ENCODE data around the gene TIMM17A.

The TIMM17A gene

GRCh38 chr1:201985355-201985754, 30.1 kb downstream of the TIMM17A start:
- no peak for DNase-seq

- DNase-seq: no peak
Measured at GRCh38 chr1:201988601-201989000, 33.3 kb downstream of the TIMM17A start.

DNA sequence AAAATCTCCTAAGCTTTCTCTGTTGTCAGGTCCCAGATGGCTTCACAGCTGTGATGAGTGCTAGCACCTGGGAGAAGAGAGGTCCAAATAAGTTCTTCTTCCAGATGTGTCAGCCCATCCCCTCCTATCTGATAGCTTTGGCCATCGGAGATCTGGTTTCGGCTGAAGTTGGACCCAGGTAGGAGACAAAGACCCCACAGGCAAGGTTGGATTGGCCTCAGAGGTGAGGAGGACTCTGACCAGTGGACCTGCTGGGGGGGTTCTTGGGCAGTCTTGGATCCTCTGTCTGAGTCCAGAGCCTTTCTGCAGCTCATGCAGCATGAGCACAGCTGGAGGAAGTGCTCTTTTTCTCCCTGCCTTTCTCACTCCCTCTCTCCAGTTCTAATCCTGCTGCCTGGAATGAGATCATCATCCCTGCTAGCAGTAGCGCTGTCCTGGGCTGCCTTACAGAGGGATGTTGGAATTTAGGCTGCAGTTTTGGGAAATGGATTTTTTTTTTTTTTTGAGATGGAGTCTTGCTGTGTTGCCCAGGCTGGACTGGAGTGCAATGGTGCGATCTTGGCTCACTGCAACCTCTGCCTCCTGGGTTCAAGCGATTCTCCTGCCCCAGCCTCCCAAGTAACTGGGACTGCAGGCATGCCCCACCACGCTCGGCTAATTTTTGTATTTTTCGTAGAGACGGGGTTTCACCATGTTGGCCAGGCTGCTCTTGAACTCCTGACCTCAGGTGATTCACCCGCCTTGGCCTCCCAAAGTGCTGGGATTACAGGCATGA, 34.2 kb downstream of the TIMM17A start:
- DNase-seq: no peak

DNA sequence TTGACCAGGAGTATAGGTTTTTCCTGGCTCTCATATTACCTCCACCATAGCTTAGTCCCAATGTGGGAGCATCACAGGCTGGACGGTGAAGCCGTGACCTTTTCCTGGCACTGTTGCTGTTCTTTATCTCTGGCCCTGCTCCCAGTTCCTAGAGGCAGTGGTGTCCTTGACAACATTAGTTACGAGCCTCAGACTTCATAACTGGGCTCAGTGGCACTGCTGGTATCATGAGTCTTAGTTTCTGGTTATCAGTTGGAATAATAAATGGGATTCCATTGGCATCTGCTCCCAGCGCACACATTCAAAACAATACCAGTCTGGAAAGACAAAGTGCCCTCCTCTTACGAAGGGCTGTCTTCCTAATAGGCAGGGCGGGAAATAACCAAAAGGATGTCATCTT, 35.1 kb downstream of the TIMM17A start:
- DNase-seq: no peak

GRCh38 chr1:201999625-202000238, 44.4 kb downstream of the TIMM17A start:
- peak; percentile 89 for DNase-seq

DNA sequence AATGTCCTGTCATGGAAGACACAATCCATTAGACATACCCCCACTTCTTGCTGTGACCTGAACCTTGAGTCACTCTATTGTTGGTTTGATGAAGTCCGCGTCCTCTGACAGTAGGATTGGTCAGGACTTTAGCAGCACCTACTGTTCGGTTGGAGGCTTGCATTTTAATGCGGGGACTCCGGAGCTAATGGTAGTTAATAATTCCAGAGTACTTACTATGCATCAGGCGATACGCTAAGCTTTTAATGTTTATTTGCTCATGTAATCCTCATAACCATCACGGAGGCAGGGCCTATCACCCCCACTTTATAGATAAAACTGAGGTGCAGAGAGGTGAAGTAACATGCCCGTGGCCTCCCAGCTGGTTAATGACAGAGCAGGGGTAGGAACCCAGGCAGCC, 47.2 kb downstream of the TIMM17A start:
- DNase-seq: no peak

DNA sequence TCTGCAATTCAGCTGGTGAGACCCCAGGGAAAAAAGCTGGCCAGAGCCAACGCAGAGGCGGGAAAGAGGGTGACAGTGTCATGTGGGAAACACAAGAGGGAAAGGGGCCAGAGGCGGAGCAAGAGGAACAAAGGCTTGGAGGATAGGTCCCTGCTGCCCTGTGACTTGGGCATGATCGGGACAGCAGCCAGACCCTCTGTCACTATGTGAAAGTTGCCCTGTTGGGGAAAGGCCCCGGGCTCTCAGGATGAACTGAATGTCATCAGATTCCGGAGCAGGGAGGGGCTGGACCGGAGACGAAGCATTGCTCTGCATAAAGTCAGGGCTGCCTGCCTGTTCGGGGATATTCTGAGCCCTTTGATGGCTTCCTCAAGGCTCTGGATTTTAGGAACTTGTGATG, 49.4 kb downstream of the TIMM17A start:
- no peak for DNase-seq

GRCh38 chr1:202005958-202006357, 50.7 kb downstream of the TIMM17A start:
- peak; percentile 11 for DNase-seq

- DNase-seq: no peak
Measured at GRCh38 chr1:202007304-202007703, 52.0 kb downstream of the TIMM17A start.

- no peak for DNase-seq
Measured at GRCh38 chr1:202007805-202008489, 52.6 kb downstream of the TIMM17A start.

DNA sequence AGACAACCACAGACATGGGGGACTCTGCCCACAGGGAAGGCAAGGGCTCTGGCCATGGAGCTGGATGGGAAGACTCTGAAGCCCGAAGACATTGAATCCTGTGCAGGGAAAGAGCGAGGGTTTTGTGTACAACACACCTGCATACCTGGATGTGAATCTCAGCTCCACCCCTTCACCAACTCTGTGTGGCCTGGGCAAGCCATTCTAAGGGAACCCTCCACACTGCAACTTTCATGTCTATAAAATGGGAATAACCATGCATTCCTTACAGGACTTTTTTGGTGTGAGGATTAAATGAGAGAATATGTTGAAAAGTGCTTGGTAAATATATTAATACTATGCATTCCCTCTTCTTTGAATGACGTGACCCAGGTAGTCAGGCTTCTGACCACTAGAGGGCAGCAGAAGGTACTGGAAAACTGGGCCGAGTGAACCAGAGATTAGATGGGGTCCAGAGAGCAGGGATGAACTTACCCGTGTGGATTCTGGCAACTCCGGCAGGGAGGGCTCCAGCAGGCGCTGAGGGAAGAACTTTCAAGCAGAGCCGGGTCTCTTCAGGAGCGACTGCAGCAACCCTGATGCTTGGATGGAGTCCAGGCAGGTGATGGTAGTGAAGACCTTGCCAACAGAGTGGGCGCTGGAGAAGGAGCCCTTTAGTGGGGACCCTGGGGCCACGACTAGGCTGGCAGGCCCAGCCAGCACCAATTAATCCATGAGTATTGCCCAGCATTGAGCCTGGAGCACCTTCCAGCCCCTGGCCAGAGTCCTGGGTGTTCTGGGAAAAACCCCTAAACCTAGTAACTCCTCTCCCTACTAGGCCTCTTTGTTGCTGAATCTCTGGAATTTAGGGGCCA, 54.2 kb downstream of the TIMM17A start:
- DNase-seq: peak; percentile 88

DNA sequence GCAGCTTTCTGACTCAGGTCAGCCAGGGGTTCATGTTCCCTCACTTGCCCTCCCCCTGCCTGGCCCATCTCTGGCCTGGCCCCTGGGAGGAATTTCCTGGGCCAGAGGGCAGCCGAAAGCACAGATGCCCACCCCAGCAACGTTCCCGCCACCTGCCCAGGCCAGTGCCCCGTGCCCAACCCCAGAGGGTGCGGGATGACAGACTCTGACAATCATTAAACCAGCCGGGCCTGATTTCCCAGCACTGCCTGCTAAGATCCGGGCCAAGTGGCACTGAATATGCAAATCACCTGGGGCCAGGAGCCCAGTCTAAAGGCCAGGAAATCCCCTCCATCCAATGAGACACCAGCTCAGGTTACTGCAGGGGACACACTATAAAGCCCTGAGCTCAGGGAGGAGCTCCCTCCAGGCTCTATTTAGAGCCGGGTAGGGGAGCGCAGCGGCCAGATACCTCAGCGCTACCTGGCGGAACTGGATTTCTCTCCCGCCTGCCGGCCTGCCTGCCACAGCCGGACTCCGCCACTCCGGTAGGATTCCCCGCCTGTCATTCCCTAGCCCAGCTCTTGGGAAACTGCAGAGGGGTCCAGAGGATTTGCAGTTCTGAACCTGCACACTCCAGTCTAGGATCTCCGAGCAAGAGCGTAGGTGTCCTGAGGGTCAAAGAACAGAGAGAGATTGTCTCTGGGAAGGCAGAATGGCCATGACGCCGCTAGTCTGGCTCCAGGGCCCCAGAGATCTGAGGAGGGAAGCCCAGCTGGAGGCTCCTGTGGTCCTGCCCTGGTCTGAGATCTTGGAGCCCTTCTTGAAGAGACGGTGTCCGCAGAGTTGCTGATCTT, 55.1 kb downstream of the TIMM17A start, which contains the start of gene ELF3:
Gene ELF3 (plus strand): TSS at position 408 of the 836 bp plus-strand sequence. CDS start 550 bp downstream, outside the sequence.
- no peak for DNase-seq

- DNase-seq: no peak
Measured at GRCh38 chr1:202011994-202012393, 56.7 kb downstream of the TIMM17A start.

DNA sequence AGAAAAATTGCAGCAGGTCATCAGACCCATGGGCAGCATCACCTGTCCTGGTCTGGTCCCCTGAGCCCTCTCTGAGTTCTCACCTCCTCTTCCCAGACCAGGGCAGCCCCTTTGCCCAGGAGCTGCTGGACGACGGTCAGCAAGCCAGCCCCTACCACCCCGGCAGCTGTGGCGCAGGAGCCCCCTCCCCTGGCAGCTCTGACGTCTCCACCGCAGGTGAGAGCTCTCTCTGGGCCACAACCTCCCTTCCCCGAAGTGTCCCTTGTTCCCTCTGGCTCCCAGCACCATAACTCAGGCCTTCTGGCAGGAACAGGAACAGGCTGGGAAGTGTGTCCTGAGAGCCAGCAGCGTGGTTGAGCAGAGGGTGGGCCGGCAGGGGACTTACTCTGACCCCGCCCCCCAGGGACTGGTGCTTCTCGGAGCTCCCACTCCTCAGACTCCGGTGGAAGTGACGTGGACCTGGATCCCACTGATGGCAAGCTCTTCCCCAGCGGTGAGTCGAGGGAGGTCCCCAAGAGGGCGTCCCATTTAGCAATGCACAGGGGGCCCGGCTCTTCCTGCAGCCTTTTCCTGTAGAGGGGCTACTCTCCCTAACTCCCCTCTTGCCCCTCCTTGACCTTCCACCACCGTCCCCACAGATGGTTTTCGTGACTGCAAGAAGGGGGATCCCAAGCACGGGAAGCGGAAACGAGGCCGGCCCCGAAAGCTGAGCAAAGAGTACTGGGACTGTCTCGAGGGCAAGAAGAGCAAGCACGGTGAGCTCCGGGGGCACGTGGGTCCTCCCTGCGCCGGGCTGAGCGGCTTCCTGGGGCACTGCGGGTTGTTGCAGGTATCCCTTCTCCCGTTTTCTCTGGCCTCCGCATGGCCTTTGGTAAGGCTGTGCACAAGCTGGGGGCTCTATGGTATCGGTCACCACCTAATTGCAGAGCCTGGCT, 57.5 kb downstream of the TIMM17A start:
- no peak for DNase-seq

DNA sequence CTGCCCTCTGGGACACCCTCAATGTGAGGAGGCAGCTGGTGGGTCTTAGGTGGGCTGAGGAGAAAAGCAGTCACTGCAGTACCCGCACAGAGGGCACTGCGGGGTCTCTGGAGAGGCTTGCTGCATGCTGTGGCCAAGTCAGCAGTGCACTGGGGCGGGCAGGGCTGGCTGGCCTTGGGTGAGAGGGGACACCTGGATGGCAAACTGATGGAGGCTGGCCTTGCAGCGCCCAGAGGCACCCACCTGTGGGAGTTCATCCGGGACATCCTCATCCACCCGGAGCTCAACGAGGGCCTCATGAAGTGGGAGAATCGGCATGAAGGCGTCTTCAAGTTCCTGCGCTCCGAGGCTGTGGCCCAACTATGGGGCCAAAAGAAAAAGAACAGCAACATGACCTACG, 58.3 kb downstream of the TIMM17A start:
- no peak for DNase-seq

DNA sequence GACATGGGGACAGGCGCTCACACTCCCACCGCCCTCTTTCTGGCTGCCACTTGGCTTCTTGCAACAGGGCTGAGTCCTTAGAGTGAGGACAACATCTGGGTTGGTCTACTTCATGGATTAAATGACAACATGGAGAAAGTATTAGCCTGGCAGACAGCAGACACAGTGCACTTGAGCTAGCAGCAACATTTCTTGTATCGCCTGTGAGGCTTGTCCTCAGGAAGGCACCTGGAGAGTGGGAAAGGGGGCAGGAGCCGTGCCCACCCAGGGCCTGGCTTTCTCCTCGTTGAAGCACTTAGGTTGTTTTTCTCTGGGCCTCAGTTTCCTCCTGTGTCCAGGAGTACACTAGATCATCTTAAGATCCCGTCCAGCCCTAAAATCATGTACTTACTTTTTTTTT, 58.8 kb downstream of the TIMM17A start:
- DNase-seq: no peak

DNA sequence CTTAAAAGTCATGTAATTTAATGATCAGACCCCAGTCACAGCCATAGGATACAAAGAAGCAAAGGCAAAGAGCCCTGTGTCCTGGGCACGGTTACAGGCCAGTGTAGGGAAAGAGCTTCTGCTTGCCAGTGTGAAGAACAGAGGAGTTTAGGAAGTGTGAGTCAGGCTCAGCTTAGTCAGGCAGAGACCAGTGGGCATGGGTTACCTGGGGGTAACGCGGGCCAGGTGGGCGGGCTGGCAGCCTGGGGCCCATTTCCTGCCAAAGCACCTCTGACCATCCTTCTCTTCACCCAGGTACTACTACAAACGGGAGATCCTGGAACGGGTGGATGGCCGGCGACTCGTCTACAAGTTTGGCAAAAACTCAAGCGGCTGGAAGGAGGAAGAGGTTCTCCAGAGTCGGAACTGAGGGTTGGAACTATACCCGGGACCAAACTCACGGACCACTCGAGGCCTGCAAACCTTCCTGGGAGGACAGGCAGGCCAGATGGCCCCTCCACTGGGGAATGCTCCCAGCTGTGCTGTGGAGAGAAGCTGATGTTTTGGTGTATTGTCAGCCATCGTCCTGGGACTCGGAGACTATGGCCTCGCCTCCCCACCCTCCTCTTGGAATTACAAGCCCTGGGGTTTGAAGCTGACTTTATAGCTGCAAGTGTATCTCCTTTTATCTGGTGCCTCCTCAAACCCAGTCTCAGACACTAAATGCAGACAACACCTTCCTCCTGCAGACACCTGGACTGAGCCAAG, 59.8 kb downstream of the TIMM17A start:
- DNase-seq: no peak

- no peak for DNase-seq
Measured at GRCh38 chr1:202015662-202015937, 60.3 kb downstream of the TIMM17A start.

- DNase-seq: no peak
Measured at GRCh38 chr1:202016022-202016810, 60.9 kb downstream of the TIMM17A start.
